Kidney (tissue), 14 donors: ENCODE measurements around the gene ZNF331. TPM values are rescaled to one million over a fixed set of nuclear protein-coding genes. Genes with fewer than 3 reads are reported as not detected.
"Not testable (repeated sequence)": the region's sequence is repeated elsewhere in the genome, so short reads cannot be mapped to it uniquely, and the experiment has no call there.

Experiments
- DNase-seq, 5 donors: peaks; one replicate each; pipeline ENCODE4 v3.0.0-alpha.2; 2013 to 2020
- FAIRE-seq: peaks from 2 replicates; lab custom pipeline; 2012; peaks lifted over from hg19 to GRCh38; lab: Jason Lieb, UNC
- H3K27ac ChIP-seq, 2 donors: one replicate each; pipeline ENCODE4 v1.7.0; 2013; ENCODE audit warnings: low read depth in 2 of 2, low read length in 2 of 2, inconsistent platforms in 1 of 2
- H3K27me3 ChIP-seq: one replicate; pipeline ENCODE4 v1.7.1; 2013; ENCODE audit warnings: low read length, inconsistent platforms; ENCODE audit not compliant: control insufficient read depth, insufficient read depth
- H3K36me3 ChIP-seq, 3 donors: one replicate each; pipeline versions ENCODE4 v1.7.0 to v1.7.1; 2013; ENCODE audit warnings: low read length in 3 of 3, control low read depth in 1 of 3, inconsistent platforms in 1 of 3; ENCODE audit not compliant: insufficient read depth in 3 of 3, control insufficient read depth in 2 of 3
- H3K4me1 ChIP-seq, 3 donors: one replicate each; pipeline versions ENCODE4 v1.7.0 to v1.7.1; 2013; ENCODE audit warnings: low read length in 3 of 3, inconsistent platforms in 1 of 3, low read depth in 1 of 3; ENCODE audit not compliant: control insufficient read depth in 2 of 3, insufficient read depth in 2 of 3
- H3K4me3 ChIP-seq, 3 donors: one replicate each; pipeline versions ENCODE4 v1.7.0 to v1.8.1; 2013; ENCODE audit warnings: low read length in 3 of 3, control low read depth in 1 of 3, inconsistent platforms in 1 of 3
- H3K9ac ChIP-seq, 3 donors: one replicate each; pipeline versions ENCODE4 v1.7.0 to v1.7.1; 2013; ENCODE audit warnings: low read length in 3 of 3, control low read depth in 1 of 3, inconsistent platforms in 1 of 3
- H3K9me3 ChIP-seq, 3 donors: one replicate each; pipeline versions ENCODE4 v1.7.0 to v1.7.1; 2013; ENCODE audit warnings: low read length in 3 of 3, control low read depth in 1 of 3, inconsistent platforms in 1 of 3; ENCODE audit not compliant: control insufficient read depth in 2 of 3, insufficient read depth in 1 of 3
- intact Hi-C: fragments of 100-400 bp; cut with DNase I; formaldehyde crosslinking; loops from one replicate; pipeline ENCODE4 v1.11.1; 2022
- polyA plus RNA-seq: library from polyadenylated mRNA; stranded (reverse); fragments of 350-450 nt; fragmentation: Illumina TruSeq; extraction: RNeasy Lipid Tissue Mini Kit (QIAGEN cat#74804); gene quantifications from one replicate; pipeline ENCODE4 v1.2.3, GENCODE V29; 2014; ENCODE audit warnings: low read depth, low replicate concordance; ENCODE audit not compliant: insufficient read depth
- total RNA-seq: library from RNA; stranded (reverse); fragmentation: NEBNext Ultra II Directional; extraction: Animal tissue kit (Norgen Biotek cat#: 25700); gene quantifications from one replicate; pipeline ENCODE4 v1.2.1, GENCODE V29; 2021
- TF ChIP-seq, protein P1 (sequence below): IDR thresholded peaks from 3 replicates; pipeline ENCODE4 v1.5.1; 2012; ENCODE audit warnings: mild to moderate bottlenecking, moderate library complexity, borderline replicate concordance; ENCODE audit not compliant: insufficient read depth; ENCODE audit errors: extremely low read depth
- donor health status: control.
- donor health status: control.
- donor health status: control.
- donor health status: control.
- donor health status: control.
- donor health status: DM: yes; HTN: yes; CAD: no.
- donor health status: Normal renal cell carcinoma (clear cell type).

The ZNF331 gene
- total and polyA plus RNA-seq, 2 donors from 2014 or later = 6.5 to 22.3 TPM

DNA sequence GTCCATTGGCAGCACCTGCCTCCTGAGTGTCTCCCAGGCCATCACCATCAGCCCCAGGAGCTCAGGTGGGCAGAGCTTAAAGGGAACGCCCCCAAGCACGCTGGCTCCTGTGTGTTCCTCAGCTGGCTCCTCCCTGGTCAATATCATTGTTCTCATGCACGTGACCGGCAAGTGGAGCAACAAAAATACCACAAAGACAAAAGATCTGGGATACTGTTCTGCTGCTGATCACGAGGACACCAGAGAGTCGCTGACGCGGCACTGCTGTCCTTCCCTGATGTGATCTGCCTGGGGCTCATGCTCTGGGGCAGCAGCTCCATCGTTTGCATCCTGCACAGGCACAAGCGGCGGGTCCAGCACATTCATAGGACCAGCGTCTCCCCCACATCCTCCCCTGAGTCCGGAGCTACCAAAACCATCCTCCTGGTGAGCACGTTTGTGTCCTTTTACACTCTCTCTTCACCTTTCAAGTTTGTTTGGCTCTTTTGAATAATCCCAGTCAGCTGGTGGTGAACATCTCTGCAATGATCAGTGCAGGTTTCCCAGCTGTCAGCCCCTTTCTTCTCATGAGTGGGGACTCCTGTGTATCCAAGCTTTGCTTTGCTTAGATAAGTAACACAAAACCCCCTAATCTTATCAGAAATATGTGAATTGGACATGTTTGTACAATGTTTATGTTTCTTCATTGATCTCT lies 34.1 kb upstream of the ZNF331 start:
- H3K27me3 ChIP-seq, intact Hi-C loops, FAIRE-seq, H3K4me1 ChIP-seq, H3K27ac ChIP-seq, H3K4me3 ChIP-seq, H3K36me3 ChIP-seq, H3K9me3 ChIP-seq, H3K9ac ChIP-seq, DNase-seq: not testable (repeated sequence)

DNA sequence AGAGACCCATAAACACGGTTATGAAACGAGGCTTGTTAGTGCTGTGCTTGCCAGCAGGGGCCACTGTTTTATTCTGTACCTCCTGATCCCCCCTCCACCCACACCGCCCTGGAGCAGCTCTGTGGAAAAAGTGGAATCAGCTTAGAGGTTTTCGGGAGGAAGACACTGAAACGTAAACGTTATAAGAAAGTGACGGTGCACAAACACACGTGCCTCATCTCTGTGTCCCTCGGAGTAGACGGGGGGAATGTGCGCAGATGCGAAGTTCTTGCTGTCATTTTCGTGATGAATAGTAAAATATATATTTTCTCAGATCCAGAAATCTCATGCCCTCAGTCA lies 33.6 kb upstream of the ZNF331 start:
- H3K4me1 ChIP-seq, H3K9me3 ChIP-seq, intact Hi-C loops, FAIRE-seq, H3K27me3 ChIP-seq, H3K36me3 ChIP-seq: not testable (repeated sequence)
- H3K27ac ChIP-seq = peak overlapping the region in 1 of 2 donors; percentile 32
- peak in 4 of 5 donors; percentile 37 to 52 (median 46) for DNase-seq
- peak overlapping the region in 1 of 3 donors; percentile 54 for H3K9ac ChIP-seq
- H3K4me3 ChIP-seq = peak overlapping the region; percentile 42 to 48 (median 44)

DNA sequence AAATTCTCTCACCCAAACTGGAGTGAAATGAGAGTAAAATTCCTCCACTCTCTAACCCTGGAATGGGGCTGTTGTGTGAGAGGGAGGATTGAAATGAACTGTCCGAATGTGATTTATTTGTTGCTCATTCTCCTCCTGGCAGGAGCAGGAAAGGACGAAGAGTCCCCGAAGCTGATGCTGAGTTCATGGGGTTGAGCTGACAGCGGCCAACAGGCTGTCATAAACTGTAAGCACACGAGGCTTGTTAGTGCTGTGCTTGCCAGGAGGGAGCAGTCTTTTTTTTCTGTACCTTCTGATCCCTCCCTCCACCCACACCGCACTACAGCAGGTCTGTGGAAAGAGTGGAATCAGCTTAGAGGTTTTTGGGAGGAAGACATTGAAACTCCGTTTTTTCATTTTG lies 33.1 kb upstream of the ZNF331 start:
- intact Hi-C loops = no loop called here

DNA sequence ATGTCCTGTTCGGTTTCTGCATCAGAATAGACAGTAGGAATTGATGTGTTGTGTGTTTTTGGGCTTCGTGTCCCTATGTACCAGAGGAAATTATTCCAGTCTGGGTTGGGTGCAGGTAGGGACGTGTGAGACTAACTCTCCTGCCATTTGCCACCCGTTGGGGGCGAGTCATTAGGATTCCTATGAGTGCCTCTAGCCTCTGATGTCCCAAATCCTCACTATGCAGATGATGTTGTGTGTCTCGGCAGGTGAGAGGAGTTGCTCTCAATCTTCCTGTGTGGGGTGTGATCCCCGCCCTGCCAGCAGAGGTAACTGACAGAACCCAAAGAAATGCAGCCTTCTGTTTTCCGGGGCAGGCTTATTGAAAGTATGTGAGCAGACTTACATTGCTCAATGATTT lies 31.2 kb upstream of the ZNF331 start:
- H3K27ac ChIP-seq = no peak overlapping the region
- TF ChIP-seq, protein P1, sequence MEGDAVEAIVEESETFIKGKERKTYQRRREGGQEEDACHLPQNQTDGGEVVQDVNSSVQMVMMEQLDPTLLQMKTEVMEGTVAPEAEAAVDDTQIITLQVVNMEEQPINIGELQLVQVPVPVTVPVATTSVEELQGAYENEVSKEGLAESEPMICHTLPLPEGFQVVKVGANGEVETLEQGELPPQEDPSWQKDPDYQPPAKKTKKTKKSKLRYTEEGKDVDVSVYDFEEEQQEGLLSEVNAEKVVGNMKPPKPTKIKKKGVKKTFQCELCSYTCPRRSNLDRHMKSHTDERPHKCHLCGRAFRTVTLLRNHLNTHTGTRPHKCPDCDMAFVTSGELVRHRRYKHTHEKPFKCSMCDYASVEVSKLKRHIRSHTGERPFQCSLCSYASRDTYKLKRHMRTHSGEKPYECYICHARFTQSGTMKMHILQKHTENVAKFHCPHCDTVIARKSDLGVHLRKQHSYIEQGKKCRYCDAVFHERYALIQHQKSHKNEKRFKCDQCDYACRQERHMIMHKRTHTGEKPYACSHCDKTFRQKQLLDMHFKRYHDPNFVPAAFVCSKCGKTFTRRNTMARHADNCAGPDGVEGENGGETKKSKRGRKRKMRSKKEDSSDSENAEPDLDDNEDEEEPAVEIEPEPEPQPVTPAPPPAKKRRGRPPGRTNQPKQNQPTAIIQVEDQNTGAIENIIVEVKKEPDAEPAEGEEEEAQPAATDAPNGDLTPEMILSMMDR = no peak
- no peak overlapping the region for H3K9ac ChIP-seq
- H3K9me3 ChIP-seq = no peaks in the 10 kb centered on the region
- H3K4me1 ChIP-seq = peaks cover 0 to under 1% (median 0%) of the 10 kb centered on the region in 3 donors
- DNase-seq = no peak
- no peak overlapping the region for H3K4me3 ChIP-seq
- H3K27me3 ChIP-seq = no peaks in the 10 kb centered on the region
- intact Hi-C loops = no loop called here
- H3K36me3 ChIP-seq = no peaks in the 10 kb centered on the region
- no peak for FAIRE-seq

More for the DNA sequence above, 33.1 kb upstream of the ZNF331 start:
- Histone ChIP-seq H3K9ac (peak overlapping the region in 1 of 3 donors; percentile 54), H3K27ac (no peak overlapping the region), H3K27me3 (no peaks in the 10 kb centered on the region), H3K4me1 (no peaks in the 10 kb centered on the region), H3K4me3 (peak overlapping the region; percentile 42 to 48 (median 44)), H3K36me3 (no peaks in the 10 kb centered on the region), H3K9me3 (no peaks in the 10 kb centered on the region)
- DNase-seq = peak in 4 of 5 donors; percentile 29 to 50 (median 42)
- no peak for FAIRE-seq
- TF ChIP-seq, protein P1 = no peak
